GM20431 (cell line): ENCODE measurements around the gene MAPT.

Experiments
- in situ Hi-C: fragments of 300-500 bp; cut with MseI, MboI; formaldehyde crosslinking; loops from one replicate; pipeline ENCODE4 v1.15.0; 2020; ENCODE audit warnings: low sequenced_read_pairs; ENCODE audit not compliant: unreplicated experiment

Gene MAPT

DNA sequence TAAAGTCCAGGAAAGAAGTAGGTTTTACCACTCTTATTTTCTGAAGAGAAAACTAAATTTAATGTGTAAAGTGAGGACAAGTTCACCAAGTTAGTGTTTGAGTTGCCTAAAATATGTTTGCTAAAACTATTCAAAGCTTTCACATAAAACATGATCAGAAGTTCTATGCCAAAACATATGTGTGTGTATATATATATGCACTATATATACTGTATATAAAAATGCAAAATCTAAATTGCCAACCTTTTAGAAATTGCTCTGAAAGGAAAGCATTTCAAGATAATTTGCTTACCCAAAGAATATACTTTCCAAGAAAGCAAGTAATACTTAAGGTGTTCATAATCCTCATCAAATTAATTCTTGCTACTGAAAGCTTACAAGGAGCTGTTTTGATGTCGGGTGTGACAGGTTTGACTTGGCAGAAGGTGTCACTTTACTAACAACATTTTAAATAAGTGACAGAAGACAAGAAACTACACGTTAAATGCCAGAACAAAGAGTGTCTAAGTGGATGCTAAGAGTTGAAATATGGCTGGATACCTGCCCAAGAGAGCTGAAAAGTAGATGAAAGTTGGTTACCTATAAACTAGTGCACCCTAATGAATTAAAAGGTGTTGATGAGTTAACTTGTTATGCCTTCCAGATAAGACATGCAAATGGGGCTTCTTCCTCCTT, 72.4 kb downstream of the MAPT start:
- in situ Hi-C loops, result no loop called here

DNA sequence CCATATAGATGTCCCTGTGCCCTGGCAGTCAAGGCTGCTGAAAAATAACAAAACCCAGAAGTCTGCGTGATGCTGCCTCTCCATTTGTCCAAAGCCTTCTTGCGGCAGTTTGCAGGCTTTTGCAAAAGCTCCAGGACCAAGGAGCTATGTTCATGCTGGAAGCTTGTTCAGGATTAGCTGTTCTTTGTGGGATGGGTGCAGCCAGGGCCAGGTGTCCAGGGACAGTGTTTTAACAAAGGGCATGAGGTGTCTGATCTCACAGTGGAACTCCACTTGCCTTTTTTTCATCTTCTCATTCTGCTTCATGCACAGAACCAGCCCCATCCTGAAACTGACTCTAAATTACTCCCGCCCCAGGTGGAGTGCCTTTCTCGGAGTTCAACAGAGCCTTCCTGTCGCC, 73.0 kb downstream of the MAPT start:
- in situ Hi-C loops, result no loop called here

DNA sequence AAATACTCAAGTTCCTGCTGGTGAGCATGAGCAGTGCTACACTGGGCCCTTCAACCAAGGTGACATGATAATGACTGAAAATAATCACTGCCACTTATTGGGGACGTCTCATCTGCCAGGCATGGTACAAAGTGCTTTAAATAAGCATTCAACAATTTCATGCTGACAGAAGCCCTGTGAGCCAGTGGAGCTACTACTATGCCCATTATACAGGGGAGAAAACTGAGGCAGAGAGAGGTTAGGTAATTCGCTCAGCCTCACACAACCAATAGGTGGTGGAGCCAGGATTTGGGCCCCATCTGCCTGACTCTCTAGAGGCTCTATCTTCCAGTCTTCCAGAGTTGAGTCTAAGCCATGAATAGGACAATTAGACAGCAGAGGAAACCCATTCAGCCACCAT, 74.4 kb downstream of the MAPT start:
- in situ Hi-C loops, result no loop called here

DNA sequence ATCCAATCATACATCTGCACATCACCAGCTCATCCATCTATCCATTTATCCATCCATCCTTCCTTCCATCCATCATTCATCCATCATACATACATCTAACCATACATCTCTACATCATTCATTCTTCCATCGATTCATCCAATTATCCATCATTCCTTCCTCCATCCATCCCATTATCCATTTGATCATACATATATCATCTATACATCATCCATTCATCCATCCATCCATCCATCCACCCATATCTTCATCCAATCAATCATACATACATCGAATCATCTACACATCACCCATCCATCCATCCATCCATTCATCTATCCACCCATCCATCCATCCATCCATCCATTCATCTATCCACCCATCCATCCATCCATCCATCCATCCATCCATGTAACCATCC, 75.4 kb downstream of the MAPT start:
- in situ Hi-C loops, result no loop called here

DNA sequence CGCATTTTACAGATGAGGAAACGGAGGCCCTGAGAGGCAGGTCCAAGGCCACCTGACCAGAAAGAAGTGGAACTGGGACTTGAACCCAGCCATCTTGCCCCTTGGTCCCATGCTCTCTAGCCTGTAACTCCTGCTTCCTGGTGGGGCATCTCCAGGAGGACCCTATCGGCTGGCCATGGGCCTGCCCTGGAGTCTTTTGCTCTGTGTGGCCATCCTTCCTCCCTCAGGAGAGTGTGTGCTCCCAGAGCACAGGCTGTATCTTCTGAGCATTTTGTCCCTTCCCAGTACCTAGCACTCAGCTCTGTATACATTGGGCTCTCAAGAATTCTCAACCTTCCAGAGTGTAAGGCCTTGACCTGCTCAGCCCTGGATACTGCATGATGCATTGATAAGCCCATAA, 76.3 kb downstream of the MAPT start:
- in situ Hi-C loops, result no loop called here

DNA sequence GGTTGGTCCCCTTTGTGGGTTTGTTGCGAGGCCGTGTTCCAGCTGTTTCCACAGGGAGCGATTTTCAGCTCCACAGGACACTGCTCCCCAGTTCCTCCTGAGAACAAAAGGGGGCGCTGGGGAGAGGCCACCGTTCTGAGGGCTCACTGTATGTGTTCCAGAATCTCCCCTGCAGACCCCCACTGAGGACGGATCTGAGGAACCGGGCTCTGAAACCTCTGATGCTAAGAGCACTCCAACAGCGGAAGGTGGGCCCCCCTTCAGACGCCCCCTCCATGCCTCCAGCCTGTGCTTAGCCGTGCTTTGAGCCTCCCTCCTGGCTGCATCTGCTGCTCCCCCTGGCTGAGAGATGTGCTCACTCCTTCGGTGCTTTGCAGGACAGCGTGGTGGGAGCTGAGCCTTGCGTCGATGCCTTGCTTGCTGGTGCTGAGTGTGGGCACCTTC, 77.4 kb downstream of the MAPT start:
- in situ Hi-C loops, result no loop called here

DNA sequence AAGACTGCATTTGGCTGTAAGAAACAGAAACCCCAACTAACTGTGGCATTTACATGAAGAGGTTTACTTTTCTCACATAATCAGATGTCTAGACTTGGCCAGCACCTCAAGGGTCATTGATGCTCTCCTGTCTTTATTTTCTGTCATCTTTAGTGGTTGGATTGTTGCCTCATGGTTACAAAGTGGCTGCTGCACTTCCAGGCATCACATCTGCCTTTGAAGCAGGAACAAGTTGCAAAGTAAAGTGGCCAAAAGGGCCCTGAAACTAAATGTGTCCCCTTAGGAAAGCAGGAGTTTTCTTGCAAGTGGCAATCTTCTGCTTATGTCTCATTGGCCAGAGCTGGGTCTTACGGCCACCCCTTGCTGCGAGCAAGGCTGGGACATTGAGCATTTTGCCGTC, 78.2 kb downstream of the MAPT start:
- in situ Hi-C loops, result no loop called here

DNA sequence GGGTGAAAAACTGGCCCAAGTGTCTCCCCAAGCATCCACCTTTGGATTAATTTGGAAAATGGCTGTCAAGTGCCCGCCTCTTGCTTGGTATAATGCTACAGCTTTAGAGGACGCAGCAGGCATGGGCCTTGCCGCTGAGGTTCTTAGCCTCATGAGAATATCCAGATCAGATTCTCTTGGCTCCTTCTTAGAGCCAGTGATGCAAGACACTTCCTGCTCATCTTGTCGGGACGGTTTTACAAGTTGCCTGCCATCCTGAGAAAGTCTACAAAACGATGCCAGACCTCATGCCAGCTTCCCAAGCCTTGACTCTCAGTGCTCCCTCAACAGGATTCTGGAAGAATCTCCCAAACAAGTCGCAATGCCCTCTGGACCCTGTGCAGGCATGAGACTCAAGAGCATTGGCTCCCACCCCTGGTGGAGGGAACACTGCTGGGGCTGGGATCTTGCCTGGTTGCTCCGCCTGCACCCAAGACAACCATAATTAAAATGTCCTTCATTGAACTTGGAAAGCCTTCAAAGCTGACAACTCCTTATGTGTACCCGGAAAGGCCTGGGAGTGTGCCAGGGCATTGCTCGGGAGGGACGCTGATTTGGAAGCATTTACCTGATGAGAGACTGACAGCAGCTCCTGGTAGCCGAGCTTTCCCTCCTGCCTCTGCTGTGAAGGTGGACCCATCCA, 78.9 kb downstream of the MAPT start:
- in situ Hi-C loops, result no loop called here

DNA sequence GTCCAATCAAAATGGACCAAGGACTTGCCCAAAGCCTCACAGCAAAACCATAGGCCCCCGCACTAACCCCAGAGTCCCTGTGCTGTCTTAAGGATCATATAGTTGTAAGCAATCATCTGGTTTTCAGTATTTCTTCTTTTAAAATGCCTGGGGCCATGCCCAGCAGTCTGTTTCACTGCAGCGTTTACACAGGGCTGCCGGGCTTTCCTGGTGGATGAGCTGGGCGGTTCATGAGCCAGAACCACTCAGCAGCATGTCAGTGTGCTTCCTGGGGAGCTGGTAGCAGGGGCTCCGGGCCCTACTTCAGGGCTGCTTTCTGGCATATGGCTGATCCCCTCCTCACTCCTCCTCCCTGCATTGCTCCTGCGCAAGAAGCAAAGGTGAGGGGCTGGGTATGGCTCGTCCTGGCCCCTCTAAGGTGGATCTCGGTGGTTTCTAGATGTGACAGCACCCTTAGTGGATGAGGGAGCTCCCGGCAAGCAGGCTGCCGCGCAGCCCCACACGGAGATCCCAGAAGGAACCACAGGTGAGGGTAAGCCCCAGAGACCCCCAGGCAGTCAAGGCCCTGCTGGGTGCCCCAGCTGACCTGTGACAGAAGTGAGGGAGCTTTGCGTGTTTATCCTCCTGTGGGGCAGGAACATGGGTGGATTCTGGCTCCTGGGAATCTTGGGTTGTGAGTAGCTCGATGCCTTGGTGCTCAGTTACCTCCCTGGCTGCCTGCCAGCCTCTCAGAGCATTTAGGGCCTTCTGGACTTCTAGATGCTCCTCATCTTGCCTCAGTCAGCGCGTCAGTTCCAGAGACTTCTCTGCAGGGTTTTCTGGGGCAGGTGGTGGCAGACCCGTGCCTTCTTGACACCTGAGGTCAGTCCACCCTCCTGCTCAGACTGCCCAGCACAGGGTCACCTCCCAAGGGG, 79.8 kb downstream of the MAPT start:
- in situ Hi-C loops, result no loop called here

DNA sequence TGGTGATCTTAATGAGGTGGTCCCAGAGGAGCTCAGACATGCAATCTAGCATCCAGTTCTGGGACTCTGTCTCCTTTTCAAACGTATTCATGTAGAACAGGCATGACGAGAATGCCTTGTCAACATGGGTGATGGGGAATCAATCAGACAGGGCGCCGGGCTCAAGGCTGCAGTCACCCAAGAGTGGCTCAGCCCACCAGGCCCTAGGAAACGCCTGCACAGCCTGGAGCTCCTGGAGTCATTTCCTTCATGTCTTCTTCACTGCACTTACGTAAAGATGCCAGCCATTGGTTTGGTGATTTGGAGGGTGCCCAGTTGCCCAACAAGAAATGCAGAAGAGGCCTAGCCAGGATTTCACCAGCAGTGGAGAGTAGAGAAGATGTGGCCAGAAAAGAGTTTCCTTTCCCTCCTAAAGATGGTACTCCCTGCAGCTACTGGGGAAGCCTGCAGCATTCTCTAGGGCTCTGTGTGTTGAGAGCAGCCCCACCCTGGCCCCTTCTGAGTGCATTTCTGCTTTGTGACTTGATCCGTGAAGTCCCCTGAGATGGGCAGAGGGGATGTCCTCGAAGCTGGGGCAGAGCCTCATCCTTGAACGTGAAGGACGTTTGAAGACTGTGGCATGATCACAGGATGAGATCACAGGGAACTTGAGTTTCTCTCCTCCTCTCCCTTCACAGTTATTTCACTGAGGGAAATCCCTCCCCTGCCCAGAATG, 80.7 kb downstream of the MAPT start:
- in situ Hi-C loops, result no loop called here

DNA sequence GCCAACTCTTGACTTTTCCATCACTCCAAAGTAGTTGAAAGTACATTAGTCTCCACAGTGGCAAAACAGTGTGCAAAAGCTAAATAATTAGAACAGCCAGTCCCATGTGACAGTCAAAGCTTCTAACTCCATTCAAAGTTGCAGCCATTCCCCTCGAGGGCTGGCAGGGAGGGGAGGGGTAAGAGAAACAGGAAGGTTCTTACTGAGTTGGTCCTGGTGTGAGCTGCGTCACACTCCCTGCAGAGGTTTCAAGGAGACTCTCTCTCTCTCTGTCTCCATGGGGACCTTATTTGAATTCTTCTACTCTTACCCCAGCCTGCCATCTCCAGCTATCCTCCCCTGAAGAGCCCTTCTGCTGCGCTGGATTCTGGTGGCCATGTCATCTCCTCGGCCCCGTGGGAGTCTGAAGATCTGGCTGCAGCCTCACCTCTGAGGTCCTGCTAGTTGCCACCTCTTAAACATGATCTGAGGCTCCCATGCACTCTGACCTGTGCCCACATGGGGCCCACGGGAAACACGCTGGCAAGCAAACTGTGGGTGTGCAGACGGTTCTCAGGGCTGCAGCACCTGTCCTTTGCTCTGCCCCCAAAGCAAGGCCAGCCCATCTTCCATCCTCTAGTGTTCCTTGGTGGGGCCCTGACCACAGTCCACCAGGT, 81.4 kb downstream of the MAPT start:
- in situ Hi-C loops, result no loop called here

DNA sequence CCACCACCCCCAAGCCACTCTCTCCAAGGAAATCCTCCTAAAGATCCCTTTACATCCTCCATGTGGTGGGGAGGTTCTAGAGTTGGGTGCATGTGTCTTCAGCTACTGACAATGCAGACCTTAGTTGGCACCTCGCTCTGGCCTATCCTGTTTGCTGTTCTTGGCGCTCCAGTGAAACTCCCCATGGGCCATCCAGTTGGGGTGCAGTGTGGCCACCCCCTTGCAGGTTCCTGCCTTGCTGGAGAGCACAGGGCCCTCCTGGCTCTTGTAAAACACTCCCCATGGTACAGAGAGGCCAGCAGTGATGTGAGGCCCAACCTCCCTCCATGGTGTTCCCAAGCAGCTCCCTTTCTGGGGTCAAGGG, 82.0 kb downstream of the MAPT start:
- in situ Hi-C loops, result no loop called here

DNA sequence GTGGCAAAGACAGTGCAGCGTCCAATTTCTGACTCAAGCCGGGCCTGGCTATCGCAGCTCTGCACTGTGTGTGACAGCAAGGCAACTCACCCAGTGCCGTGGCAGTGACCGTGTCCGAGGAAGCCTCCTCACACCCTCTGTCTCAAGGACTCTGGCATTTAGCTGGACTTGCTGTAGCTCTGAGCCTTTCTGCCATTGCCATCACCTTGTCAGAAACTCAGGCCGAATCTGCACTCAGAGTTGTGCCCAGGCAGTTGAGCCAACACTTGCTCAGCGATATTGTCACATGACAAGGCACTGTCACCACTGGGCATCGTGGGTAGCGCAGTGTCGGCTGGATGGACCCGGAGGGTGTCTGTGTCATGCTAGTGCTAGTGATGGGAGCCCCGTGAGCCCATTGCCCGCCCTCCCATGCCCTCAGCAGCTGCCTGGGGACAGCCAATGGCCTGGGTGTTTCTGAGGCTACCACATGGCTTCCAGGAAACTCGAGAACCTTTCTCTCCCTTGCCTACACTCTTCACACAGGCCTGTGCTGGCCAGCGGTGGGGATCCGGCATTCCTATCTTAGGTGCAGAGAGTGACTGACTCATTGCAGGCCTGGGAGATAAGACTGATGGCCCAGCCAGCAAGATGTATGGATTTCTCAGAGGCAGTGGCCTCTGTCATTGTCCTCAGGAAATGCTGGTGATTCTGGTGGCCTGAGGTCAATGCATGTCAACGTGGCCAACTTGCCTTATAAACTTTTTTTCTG, 82.6 kb downstream of the MAPT start:
- in situ Hi-C loops, result no loop called here

DNA sequence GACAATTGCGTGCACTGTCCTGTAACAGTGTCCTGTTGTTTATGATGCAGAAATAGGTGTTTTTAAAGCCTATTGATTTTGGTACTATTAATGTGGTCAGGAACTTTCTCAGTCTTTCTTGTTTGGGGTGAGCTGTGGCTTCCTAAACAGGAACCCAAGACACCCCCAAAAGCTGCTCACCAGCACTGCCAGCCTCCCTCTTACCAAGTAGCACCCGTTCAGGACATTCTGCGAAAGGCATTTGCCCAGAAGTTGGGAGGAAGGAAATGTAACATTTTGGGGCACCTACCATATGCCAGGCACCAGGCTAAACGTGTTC, 83.1 kb downstream of the MAPT start:
- in situ Hi-C loops, result no loop called here

DNA sequence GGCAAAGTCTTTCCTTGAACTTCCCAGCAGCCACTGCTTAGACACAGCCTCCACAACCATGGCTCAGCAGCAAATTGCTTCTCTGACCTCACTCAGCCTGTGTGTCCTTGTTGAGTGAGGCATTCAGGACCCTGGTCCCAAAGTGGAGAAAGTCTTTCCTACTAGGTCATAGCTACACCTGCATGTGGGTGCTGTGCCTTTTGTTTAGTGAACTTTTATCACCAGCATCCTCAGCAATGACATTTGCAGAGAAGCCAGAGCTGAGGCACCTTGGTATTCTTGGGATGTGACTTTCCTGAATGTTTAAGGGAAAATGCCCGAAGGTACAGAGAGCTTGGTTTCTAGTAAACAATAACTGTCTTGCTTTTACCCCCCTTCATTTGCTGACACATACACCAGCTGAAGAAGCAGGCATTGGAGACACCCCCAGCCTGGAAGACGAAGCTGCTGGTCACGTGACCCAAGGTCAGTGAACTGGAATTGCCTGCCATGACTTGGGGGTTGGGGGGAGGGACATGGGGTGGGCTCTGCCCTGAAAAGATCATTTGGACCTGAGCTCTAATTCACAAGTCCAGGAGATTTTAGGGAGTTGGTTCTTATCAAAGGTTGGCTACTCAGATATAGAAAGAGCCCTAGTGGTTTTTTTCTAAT, 83.7 kb downstream of the MAPT start:
- in situ Hi-C loops, result no loop called here

DNA sequence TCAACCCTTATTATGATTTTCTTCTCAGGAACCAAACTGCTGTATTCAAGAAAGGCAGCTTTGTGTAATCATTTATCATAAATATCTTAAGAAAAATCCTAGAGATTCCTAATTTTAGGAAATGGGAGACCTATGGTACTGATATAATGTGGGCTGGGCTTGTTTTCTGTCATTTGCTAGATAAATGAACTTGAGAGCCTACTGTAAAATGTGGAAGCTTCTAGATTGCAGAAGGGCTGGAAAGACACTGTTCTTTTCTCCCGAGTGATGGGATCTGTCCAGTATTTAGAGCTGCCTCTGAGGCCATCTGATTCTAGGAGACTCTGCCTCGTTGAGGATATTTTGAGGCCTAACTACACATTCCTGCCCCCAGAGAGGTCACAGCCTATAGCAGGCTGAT, 84.8 kb downstream of the MAPT start:
- in situ Hi-C loops, result no loop called here

DNA sequence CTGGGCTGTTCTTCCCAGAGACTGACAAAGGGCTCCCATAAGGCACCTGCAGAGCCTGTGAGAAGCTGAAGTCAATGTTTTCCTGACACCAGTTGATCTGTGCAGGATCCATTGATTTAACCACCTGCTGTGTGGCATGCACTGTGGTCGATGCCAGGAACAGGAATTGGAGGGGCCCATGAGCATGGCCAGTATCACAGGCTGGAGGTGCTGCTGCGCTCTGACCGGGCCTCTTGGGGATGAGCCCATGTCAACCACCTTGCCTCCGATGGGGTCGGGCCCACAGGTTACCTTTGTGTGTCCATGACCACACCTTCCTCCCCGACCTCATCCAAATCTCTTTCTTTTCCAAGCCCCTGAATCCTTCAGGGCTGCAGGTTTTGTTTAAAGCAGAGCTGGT, 86.5 kb downstream of the MAPT start:
- in situ Hi-C loops, result no loop called here

DNA sequence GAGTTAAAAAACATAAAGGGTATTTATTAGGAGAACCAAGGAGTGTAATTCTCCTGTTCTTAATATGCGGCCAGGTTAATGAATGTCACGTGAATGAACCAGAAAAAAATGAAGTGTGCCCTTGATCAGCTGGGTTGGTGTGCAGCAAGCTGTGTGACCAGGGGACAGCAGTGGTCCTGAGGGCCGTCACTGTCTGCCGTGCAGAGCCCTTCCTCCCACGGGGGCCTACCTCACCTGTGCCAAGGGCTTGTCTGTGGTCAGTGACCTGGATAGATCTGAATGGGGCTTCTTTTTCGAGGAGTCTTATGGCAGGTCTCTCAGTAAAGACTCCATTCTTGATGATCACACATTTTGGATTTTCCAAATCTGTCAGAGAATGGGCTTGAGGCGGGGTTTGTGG, 87.0 kb downstream of the MAPT start:
- in situ Hi-C loops, result no loop called here
